HepG2 (cell line): ENCODE data around the gene FCHO1. TPM values are rescaled to one million over a fixed set of nuclear protein-coding genes. Genes with fewer than 3 reads are reported as not detected.

Source experiments
- ATAC-seq: fragments of 200-7000 bp; cut with Tn5 transposase; 3 replicates; pipeline ENCODE4 v1.9.1; 2020; ENCODE audit warnings: mild to moderate bottlenecking, moderate library complexity
- BruUV-seq: library from RNA; stranded (reverse); fragments of 400-500 nt; replicated peaks from 2 replicates; lab custom pipeline; 2021; lab: Mats Ljungman, UMichigan
- CTCF ChIA-PET: fragments of 300-600 bp; formaldehyde crosslinking; extraction: SDS; loops from one replicate; lab custom pipeline; 2021; ENCODE audit warnings: low total read pairs, inconsistent platforms, low intra/inter-chr PET ratio; lab: Yijun Ruan, JAX
- POLR2A ChIA-PET: fragments of 350-600 bp; sonication (Branson Sonifier 250); formaldehyde crosslinking; loops from one replicate; lab custom pipeline; 2020; ENCODE audit warnings: antibody characterized with exemption, inconsistent platforms; lab: Yijun Ruan, JAX
- DNase-seq: peaks from one replicate; pipeline ENCODE4 v3.0.0-alpha.2; 2015; ENCODE audit warnings: low spot score
- FAIRE-seq: peaks from 3 replicates; lab custom pipeline; 2011; peaks lifted over from hg19 to GRCh38; lab: Jason Lieb, UNC
- H2AFZ ChIP-seq: one replicate; pipeline ENCODE4 v1.6.1; 2011; ENCODE audit warnings: low read length, inconsistent platforms
- H3K27ac ChIP-seq: fragments of 300-600 bp; 3 replicates; pipeline ENCODE4 v1.8.0; 2011; ENCODE audit warnings: mixed run types, mild to moderate bottlenecking, mixed read lengths, low read length, inconsistent platforms; ENCODE audit not compliant: insufficient read depth; ENCODE audit errors: extremely low read length
- H3K27me3 ChIP-seq, 2 experiments: fragments of 200-600 bp in 1 of 2; 2 replicates in 1 of 2; 3 replicates in 1 of 2; pipeline versions ENCODE4 v1.6.0 to v1.8.0; 2011; ENCODE audit warnings: low read length in 2 of 2, mild to moderate bottlenecking in 2 of 2, moderate library complexity in 2 of 2, inconsistent platforms in 1 of 2; ENCODE audit not compliant: insufficient read depth in 2 of 2, control insufficient read depth in 1 of 2
- H3K36me3 ChIP-seq, 2 experiments: fragments of 200-600 bp in 1 of 2; replicated peaks in 1 of 2; 2 replicates in 1 of 2; 3 replicates in 1 of 2; pipeline versions ENCODE4 v1.5.1 to v1.8.0; 2011; ENCODE audit warnings: low read length in 2 of 2, inconsistent platforms in 1 of 2; ENCODE audit not compliant: insufficient read depth in 2 of 2, control insufficient read depth in 1 of 2
- H3K4me1 ChIP-seq: 2 replicates; pipeline ENCODE4 v1.5.1; 2012; ENCODE audit warnings: low read length, inconsistent platforms; ENCODE audit not compliant: insufficient read depth
- H3K4me2 ChIP-seq: 2 replicates; pipeline ENCODE4 v1.6.0; 2011; ENCODE audit warnings: low read depth, low read length, inconsistent platforms
- H3K4me3 ChIP-seq, 3 experiments: fragments of 200-600 bp in 1 of 3; sonication (generic), shearing (Covaris generic) in 1 of 3; replicated peaks in 1 of 3; 2 replicates each; pipeline ENCODE4 v1.5.1; 2011 to 2016; ENCODE audit warnings: low read length in 3 of 3, inconsistent platforms in 2 of 3, low read depth in 2 of 3, mild to moderate bottlenecking in 2 of 3, control low read depth in 1 of 3, mixed read lengths in 1 of 3; ENCODE audit not compliant: insufficient read depth in 1 of 3
- H3K79me2 ChIP-seq: one replicate; pipeline ENCODE4 v1.6.1; 2011; ENCODE audit warnings: low read length, inconsistent platforms; ENCODE audit not compliant: insufficient read depth
- H3K9ac ChIP-seq: 2 replicates; pipeline ENCODE4 v1.6.0; 2011; ENCODE audit warnings: mild to moderate bottlenecking, low read depth, low read length, inconsistent platforms; ENCODE audit not compliant: insufficient read depth
- H3K9me3 ChIP-seq: 2 replicates; pipeline ENCODE4 v1.5.1; 2012; ENCODE audit warnings: mild to moderate bottlenecking, low read length
- H4K20me1 ChIP-seq: 2 replicates; pipeline ENCODE4 v1.6.0; 2011; ENCODE audit warnings: inconsistent platforms, mild to moderate bottlenecking, low read length, moderate library complexity; ENCODE audit not compliant: insufficient read depth
- FOXO4 ChIP-seq: sonication (generic); formaldehyde crosslinking; conservative IDR thresholded peaks from 2 replicates; pipeline ENCODE4 v1.8.1; 2023; ENCODE audit warnings: missing genetic modification reagents
- GFI1 ChIP-seq: sonication (generic); formaldehyde crosslinking; IDR thresholded peaks from 2 replicates; pipeline ENCODE4 v1.5.0; 2020; ENCODE audit warnings: missing genetic modification reagents, mild to moderate bottlenecking, borderline replicate concordance
- KDM1A ChIP-seq: IDR thresholded peaks from 2 replicates; pipeline ENCODE4 v1.6.1; 2016; ENCODE audit warnings: missing compliant biosample characterization
- REPIN1 ChIP-seq: sonication (generic); formaldehyde crosslinking; IDR thresholded peaks from 2 replicates; pipeline ENCODE4 v1.8.0; 2022; ENCODE audit warnings: missing genetic modification reagents, low read depth, mild to moderate bottlenecking, borderline replicate concordance
- ZNF292 ChIP-seq: sonication (generic); formaldehyde crosslinking; IDR thresholded peaks from 2 replicates; pipeline ENCODE4 v1.8.1; 2022; ENCODE audit warnings: mild to moderate bottlenecking, low read depth, missing genetic modification reagents, borderline replicate concordance
- WGBS: methylation state at CpG from one replicate; pipeline ENCODE4 v1.1.6; 2017; ENCODE audit warnings: low lambda C conversion rate; 5-methylcytosine and 5-hydroxymethylcytosine counted together
- in situ Hi-C: cut with HindIII; loops from 2 replicates; pipeline ENCODE4 v1.10.0; 2017; ENCODE audit warnings: low pct_unique_long_range_greater_than_20kb; ENCODE audit not compliant: extremely low pct_ligation_motif_present
- intact Hi-C: fragments of 100-400 bp; cut with micrococcal nuclease; formaldehyde crosslinking; loops from one replicate; pipeline ENCODE4 v1.10.0; 2022; ENCODE audit not compliant: unreplicated experiment
- polyA plus RNA-seq, 8 experiments: library from polyadenylated mRNA; depleted of rRNA in 3 of 8; stranded (reverse) in 7 of 8; unstranded in 1 of 8; fragments of >200 nt; fragmentation: Illumina TruSeq in 4 of 8; extraction: Trizol in 4 of 8; gene quantifications; 2 replicates each; pipeline versions ENCODE4 v1.2.1 to v1.2.3, GENCODE V29; 2011 to 2016; ENCODE audit warnings: low read depth in 4 of 8, missing spikeins in 1 of 8, mixed read lengths in 1 of 8; ENCODE audit not compliant: insufficient read depth in 1 of 8
- total RNA-seq, 5 experiments: library from RNA; depleted of rRNA; stranded (reverse); fragments of >200 nt; fragmentation: Illumina TruSeq; extraction: Trizol; gene quantifications; 2 replicates each; pipeline ENCODE4 v1.2.3, GENCODE V29; 2016; ENCODE audit warnings: low read depth in 1 of 5
- TF ChIP-seq, protein P1 (sequence below): sonication (generic); formaldehyde crosslinking; IDR thresholded peaks from 2 replicates; pipeline ENCODE4; 2020; ENCODE audit warnings: missing genetic modification reagents, mild to moderate bottlenecking, borderline replicate concordance

FCHO1 gene
- total and polyA plus RNA-seq, 2 of the 13 experiments (the other 11 are each of a cell fraction or from before 2014, with no cell fraction given): 1.3 to 3.1 TPM

DNA sequence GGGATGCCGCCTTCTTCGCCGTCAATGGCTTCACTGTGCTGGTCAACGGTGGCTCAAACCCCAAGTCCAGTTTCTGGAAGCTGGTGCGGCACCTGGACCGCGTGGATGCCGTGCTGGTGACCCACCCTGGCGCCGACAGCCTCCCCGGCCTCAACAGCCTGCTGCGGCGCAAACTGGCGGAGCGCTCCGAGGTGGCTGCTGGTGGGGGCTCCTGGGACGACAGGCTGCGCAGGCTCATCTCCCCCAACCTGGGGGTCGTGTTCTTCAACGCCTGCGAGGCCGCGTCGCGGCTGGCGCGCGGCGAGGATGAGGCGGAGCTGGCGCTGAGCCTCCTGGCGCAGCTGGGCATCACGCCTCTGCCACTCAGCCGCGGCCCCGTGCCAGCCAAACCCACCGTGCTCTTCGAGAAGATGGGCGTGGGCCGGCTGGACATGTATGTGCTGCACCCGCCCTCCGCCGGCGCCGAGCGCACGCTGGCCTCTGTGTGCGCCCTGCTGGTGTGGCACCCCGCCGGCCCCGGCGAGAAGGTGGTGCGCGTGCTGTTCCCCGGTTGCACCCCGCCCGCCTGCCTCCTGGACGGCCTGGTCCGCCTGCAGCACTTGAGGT, 25.0 kb upstream of the FCHO1 start:
- ATAC-seq (no peak), DNase-seq (no peak), FAIRE-seq (no peak)
- no peak overlapping the region for H3K4me3 ChIP-seq
- in situ Hi-C loops: no loop called here
- BruUV-seq: no TSS peak
- H3K9ac ChIP-seq: no peak overlapping the region
- H3K9me3 ChIP-seq: no peaks in the 10 kb centered on the region
- ChIA-PET CTCF (no interaction called here), POLR2A (no interaction called here)
- no peak overlapping the region for H2AFZ ChIP-seq
- peaks cover 25 to 33% of the 10 kb centered on the region in 2 experiments; a peak in 4 of 5 replicates for H3K36me3 ChIP-seq
- H3K4me1 ChIP-seq: peaks cover 5% of the 10 kb centered on the region
- H3K27me3 ChIP-seq: no peaks in the 10 kb centered on the region
- WGBS: 97% methylated on average over 34 of the region's 59 CpGs
- H3K79me2 ChIP-seq: peaks cover 3% of the 10 kb centered on the region
- H3K4me2 ChIP-seq: no peak overlapping the region
- peaks cover 3% of the 10 kb centered on the region; the same call in 1 of the 2 replicates for H4K20me1 ChIP-seq
- intact Hi-C loops: no loop called here
- H3K27ac ChIP-seq: no peak overlapping the region
- TF ChIP-seq REPIN1: no peak
- TF ChIP-seq ZNF292: no peak
- TF ChIP-seq, protein P1, sequence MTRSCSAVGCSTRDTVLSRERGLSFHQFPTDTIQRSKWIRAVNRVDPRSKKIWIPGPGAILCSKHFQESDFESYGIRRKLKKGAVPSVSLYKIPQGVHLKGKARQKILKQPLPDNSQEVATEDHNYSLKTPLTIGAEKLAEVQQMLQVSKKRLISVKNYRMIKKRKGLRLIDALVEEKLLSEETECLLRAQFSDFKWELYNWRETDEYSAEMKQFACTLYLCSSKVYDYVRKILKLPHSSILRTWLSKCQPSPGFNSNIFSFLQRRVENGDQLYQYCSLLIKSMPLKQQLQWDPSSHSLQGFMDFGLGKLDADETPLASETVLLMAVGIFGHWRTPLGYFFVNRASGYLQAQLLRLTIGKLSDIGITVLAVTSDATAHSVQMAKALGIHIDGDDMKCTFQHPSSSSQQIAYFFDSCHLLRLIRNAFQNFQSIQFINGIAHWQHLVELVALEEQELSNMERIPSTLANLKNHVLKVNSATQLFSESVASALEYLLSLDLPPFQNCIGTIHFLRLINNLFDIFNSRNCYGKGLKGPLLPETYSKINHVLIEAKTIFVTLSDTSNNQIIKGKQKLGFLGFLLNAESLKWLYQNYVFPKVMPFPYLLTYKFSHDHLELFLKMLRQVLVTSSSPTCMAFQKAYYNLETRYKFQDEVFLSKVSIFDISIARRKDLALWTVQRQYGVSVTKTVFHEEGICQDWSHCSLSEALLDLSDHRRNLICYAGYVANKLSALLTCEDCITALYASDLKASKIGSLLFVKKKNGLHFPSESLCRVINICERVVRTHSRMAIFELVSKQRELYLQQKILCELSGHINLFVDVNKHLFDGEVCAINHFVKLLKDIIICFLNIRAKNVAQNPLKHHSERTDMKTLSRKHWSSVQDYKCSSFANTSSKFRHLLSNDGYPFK (CRISPR knock-in tag): no peak
- TF ChIP-seq GFI1: no peak
- no peak for TF ChIP-seq KDM1A (CRISPR knock-in tag)
- no peak for TF ChIP-seq FOXO4 (CRISPR knock-in tag)
